HUDEP-2 (cell line): ENCODE measurements around the gene RNF217.
"Not testable (repeated sequence)": the region's sequence is repeated elsewhere in the genome, so short reads cannot be mapped to it uniquely, and the experiment has no call there.

Experiments used
- DNase-seq, 76 experiments: peaks; one replicate each; lab custom pipeline; 2025; ENCODE audit not compliant: unreplicated experiment in 76 of 76; lab: John Stamatoyannopoulos, UW

RNF217 gene, protein sequence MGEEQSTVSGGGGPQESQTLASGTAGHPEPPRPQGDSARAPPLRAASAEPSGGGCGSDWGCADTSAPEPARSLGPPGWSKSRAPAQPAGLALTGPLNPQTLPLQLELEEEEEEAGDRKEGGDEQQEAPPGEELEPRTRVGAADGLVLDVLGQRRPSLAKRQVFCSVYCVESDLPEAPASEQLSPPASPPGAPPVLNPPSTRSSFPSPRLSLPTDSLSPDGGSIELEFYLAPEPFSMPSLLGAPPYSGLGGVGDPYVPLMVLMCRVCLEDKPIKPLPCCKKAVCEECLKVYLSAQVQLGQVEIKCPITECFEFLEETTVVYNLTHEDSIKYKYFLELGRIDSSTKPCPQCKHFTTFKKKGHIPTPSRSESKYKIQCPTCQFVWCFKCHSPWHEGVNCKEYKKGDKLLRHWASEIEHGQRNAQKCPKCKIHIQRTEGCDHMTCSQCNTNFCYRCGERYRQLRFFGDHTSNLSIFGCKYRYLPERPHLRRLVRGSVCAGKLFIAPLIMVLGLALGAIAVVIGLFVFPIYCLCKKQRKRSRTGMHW

GRCh38 chr6:124961777-124962638 is at the start of gene RNF217:
RNF217 (plus strand) TSS chr6:124962437; CDS start chr6:124962545, 108 bp downstream.
- no peak for DNase-seq

DNA sequence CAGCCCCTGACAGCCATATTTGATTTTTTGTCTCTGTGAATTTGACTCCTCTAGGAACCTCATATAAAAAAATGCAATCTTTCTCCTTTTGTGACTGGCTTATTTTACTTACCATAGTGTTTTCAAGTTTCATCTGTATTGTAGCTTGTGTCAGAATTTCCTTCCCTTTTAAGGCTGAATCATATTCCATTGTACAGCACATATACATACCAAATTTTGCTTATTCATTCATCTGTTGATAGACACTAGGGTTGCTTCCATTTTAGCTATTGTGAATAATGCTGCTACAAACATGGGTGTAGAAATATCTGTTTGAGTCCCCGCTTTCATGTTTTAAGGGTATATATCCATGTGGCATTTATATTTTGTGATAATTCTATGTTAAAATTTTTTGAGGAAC is 49.2 kb upstream of the RNF217 start:
- no peak for DNase-seq

DNA sequence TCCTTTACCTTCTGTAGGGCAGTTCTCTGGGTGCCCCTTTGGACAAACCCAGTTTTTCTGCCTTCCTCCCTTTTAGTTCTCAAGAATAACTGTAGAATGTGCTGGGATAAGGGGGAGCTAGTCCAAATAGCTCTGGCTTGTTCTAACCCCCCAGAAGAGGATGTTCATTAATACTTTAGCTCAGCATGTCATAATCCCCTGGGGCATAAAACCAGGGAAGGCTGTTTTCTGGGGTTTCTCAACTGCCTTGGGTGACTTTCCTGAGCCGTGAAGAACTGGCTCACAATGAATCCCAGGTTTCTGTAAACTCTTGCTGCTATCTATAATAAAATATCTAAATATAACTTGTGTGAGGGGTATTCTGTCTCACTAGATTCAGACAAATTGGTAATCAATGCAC is 44.5 kb upstream of the RNF217 start:
- DNase-seq: no peak

DNA sequence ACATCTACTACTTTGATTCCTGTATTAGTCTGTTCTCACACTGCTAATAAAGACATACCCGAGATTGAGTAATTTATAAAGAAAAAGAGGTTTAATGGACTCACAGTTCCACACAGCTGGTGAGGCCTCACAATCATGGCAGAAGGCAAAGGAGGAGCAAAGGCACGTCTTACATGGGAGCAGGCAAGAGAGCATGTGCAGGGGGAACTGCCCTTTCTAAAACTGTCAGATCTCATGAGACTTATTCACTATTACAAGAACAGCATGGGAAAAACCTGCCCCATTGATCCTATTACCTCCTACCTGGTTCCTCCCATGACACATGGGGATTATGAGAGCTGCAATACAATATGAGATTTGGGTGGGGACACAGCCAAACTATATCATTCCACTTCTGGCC is 42.5 kb upstream of the RNF217 start:
- DNase-seq: not testable (repeated sequence)

DNA sequence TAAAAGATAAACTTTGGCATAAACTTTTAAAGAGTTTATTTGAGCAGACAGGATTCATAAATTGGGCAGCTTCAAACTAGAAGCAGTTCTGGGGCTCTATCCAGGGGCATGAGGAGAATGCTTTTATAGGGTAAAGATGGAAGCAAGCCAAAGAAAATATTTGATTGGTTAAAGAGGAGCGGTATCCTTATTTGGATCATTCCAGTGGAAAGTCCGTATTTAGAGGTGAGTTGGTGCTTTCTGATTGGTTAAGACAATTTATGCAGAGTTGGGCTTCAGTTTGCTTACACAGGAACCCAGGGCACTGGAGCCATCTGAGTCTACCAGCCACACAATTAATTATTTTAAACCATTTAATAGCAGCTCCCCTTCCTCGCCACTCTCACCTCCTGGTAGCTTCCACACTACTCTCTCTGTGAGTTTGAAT is 37.9 kb upstream of the RNF217 start:
- DNase-seq: no peak

GRCh38 chr6:124926435-124926834 is 35.8 kb upstream of the RNF217 start:
- no peak for DNase-seq

GRCh38 chr6:124927806-124928205 is 34.4 kb upstream of the RNF217 start:
- no peak for DNase-seq

DNA sequence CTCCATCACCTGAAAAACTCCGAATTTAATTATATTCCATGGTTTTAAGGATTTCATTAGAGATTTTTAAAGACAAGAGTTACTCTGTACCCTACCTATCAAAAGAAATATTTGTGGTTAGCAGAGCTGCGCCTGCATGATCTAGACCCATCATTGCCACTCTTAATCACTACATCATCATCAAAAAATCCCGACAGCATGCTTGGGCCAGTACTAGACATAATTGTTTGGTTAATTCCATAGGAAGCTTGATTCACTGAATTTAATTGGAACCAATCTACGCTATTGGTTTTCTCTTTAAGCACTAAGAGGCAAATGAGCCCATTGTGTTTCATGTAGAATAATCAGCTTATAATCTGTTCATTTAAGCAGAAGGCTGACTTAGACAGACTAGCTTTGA is 33.4 kb upstream of the RNF217 start:
- no peak for DNase-seq

GRCh38 chr6:124937645-124938044 is 24.6 kb upstream of the RNF217 start:
- no peak for DNase-seq

DNA sequence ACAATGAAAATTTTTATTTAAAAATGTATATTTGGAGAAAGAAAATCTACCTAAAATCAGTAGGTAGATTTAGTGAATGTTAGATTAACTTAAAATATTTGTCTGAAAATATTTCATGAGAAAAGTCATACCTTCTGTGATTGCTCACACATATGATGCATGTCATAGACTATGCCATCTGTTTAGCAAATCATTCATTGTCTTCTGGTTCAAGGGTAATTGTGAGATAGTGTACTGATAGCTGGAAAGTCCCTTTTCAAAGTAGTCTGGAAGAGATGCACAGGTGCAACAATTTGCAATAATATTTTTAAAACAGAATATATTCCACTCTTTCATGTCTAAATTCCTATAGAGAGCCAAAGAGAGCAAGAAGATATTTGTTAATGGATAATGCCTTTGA is 21.0 kb upstream of the RNF217 start:
- DNase-seq: no peak

- no peak for DNase-seq
Measured at GRCh38 chr6:124943658-124944057, 18.6 kb upstream of the RNF217 start.

- DNase-seq: no peak
Measured at GRCh38 chr6:124947971-124948451, 14.2 kb upstream of the RNF217 start.

GRCh38 chr6:124949706-124950105 is 12.5 kb upstream of the RNF217 start:
- DNase-seq: no peak

DNA sequence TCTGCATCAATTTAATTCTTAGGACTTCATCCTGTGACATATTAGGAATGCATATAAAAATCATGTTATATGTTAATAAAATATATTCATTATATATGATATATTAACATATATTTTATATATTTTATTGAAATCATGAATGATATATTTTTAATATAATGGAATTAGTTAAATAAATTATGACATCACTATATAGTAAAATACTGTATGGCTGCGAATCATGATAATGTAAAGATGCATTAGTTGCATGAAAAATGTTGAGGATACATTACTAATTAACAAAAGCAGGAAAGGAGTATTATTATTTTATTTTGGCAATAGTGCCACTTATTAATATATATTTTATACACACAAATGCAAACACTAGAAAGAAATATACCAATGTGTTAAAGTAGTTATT is 8.4 kb upstream of the RNF217 start:
- DNase-seq: no peak

DNA sequence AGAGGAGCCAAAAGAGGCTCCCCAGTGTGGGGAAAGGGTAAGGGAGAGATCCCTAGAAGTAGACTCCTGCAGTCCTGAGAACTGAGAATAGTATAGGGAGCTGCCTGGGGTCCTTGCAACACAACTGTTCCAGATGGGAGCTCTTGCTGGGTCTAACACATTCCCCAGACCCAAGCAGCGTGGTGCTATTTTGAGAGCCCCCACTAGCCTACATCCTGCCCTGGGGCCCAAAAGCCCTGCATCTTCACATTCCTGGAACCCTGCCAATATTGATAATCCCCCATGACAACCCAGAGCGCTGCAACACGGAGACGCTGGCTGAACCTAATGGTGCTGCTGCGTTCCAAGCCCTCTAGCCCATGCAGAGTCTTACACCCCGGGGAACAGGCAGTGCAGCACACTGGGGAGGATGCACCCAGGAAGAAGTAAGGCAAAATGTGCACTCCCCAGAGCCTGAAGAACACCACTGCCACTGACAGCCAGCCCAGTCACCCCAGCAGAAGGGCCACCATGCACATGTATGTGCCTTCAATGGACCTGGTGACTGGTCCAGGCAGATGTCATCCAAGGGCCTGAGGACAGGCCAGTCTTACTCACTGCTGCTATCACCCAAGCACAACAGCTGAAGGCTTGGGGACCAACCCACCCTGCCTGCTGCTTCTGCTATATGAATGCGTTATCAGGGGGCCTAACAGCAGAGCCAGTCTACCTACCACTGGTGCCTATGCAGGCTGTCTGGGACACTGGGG is 7.0 kb upstream of the RNF217 start:
- no peak for DNase-seq

GRCh38 chr6:124956018-124956417 is 6.2 kb upstream of the RNF217 start:
- no peak for DNase-seq

GRCh38 chr6:124958149-124958548 is 4.1 kb upstream of the RNF217 start:
- no peak for DNase-seq

- DNase-seq: no peak
Measured at GRCh38 chr6:124958759-124959354, 3.4 kb upstream of the RNF217 start.

DNA sequence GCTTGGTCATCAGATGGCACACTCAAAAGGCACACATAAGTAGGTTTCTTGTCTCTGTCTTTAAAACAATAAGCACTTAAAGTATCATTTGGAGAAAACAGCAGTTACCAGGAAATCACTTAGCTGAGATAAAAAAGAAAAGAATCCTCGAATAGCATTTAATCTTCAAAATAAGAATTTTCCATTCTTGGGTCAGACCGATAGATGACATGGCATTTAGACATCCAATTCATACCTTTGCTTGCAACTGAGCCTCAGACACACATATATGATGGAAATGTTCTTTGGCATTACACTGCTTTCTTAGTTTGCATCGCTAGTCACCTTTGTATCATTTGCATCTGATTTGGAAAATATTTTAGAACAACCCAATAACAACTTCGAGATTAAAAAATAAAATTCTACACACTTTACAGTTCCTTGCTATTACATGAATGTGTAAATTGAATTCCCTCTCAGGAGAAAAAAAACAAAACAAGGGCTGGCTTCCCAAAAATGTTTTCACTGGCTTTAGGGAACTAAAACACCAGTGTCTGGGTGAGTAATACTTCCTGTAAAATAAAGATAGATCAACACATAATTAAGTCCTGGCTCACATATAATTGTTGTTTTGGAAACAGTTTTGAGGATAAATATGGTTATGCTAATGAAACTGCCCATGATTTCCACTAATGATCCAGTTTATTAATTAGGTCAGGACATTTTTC is 1.3 kb upstream of the RNF217 start:
- DNase-seq: no peak

- no peak for DNase-seq
Measured at GRCh38 chr6:124961464-124961776, 817 bp upstream of the RNF217 start.
